Nephron (organoid): ENCODE measurements around the gene KCTD2.

Experiments used
- H3K27ac Mint-ChIP-seq, 3 experiments: 2 replicates each; pipeline ENCODE4 v1.8.0; 2020; ENCODE audit warnings: mixed read lengths in 3 of 3, mild to moderate bottlenecking in 2 of 3, moderate library complexity in 1 of 3
- H3K27me3 Mint-ChIP-seq: 2 replicates; pipeline ENCODE4 v1.8.0; 2021; ENCODE audit warnings: low read depth, mild to moderate bottlenecking, moderate library complexity, mixed read lengths
- H3K36me3 Mint-ChIP-seq: 2 replicates; pipeline ENCODE4 v1.8.0; 2020; ENCODE audit warnings: low read depth, mixed read lengths
- H3K4me1 Mint-ChIP-seq: 2 replicates; pipeline ENCODE4 v1.8.0; 2020; ENCODE audit warnings: mixed read lengths
- H3K4me3 Mint-ChIP-seq, 3 experiments: 2 replicates each; pipeline ENCODE4 v1.8.0; 2020; ENCODE audit warnings: mild to moderate bottlenecking in 3 of 3, mixed read lengths in 3 of 3, moderate library complexity in 2 of 3
- H3K9me3 Mint-ChIP-seq: 2 replicates; pipeline ENCODE4 v1.8.0; 2020; ENCODE audit warnings: mixed read lengths
- CTCF ChIP-seq, 3 experiments: fragments of 200-600 bp; sonication (generic); IDR thresholded peaks; one replicate each; pipeline ENCODE4 v1.5.0; 2021; ENCODE audit warnings: antibody characterized with exemption in 3 of 3; ENCODE audit not compliant: unreplicated experiment in 3 of 3

The KCTD2 gene

GRCh38 chr17:75047398-75048098 is 523 bp downstream of the KCTD2 start:
- Mint-ChIP-seq H3K9me3 (no peaks in the 10 kb centered on the region), H3K4me3 (peak overlapping the region; percentile 94 to 97 (median 95)), H3K27me3 (no peaks in the 10 kb centered on the region), H3K36me3 (peaks cover 26% of the 10 kb centered on the region), H3K4me1 (peaks cover 28% of the 10 kb centered on the region), H3K27ac (peak overlapping the region; percentile 79 to 92 (median 91))
- no peak for TF ChIP-seq CTCF (IDR thresholded peaks at IDR 0.05; ENCODE audit: unreplicated experiment in 3 of 3)

GRCh38 chr17:75048249-75048878 is 1.3 kb downstream of the KCTD2 start:
- TF ChIP-seq CTCF (IDR thresholded peaks at IDR 0.05; ENCODE audit: unreplicated experiment in 3 of 3): no peak
- H3K36me3 Mint-ChIP-seq: peaks cover 34% of the 10 kb centered on the region
- no peaks in the 10 kb centered on the region for H3K9me3 Mint-ChIP-seq
- peak overlapping the region; percentile 79 to 92 (median 91) for H3K27ac Mint-ChIP-seq
- no peaks in the 10 kb centered on the region for H3K27me3 Mint-ChIP-seq
- peak overlapping the region; percentile 94 to 97 (median 95) for H3K4me3 Mint-ChIP-seq
- H3K4me1 Mint-ChIP-seq: peaks cover 28% of the 10 kb centered on the region

GRCh38 chr17:75049057-75049456 is 2.0 kb downstream of the KCTD2 start:
- Mint-ChIP-seq H3K4me3 (peak overlapping the region; percentile 94 to 97 (median 95)), H3K27ac (peak overlapping the region in 1 of 3 experiments; percentile 79), H3K27me3 (no peaks in the 10 kb centered on the region), H3K9me3 (no peaks in the 10 kb centered on the region), H3K4me1 (peaks cover 28% of the 10 kb centered on the region), H3K36me3 (peaks cover 41% of the 10 kb centered on the region)
- TF ChIP-seq CTCF (IDR thresholded peaks at IDR 0.05; ENCODE audit: unreplicated experiment in 3 of 3): no peak

- Mint-ChIP-seq H3K9me3 (no peaks in the 10 kb centered on the region), H3K27ac (no peak overlapping the region), H3K27me3 (no peaks in the 10 kb centered on the region), H3K4me1 (peaks cover 24% of the 10 kb centered on the region), H3K36me3 (peaks cover 47% of the 10 kb centered on the region), H3K4me3 (peak overlapping the region; percentile 42 to 95 (median 94))
- TF ChIP-seq CTCF (IDR thresholded peaks at IDR 0.05; ENCODE audit: unreplicated experiment in 3 of 3): no peak
Observed at GRCh38 chr17:75049706-75050105, 2.7 kb downstream of the KCTD2 start.

GRCh38 chr17:75051941-75052340 is 4.9 kb downstream of the KCTD2 start:
- peaks cover 59% of the 10 kb centered on the region for H3K36me3 Mint-ChIP-seq
- no peaks in the 10 kb centered on the region for H3K27me3 Mint-ChIP-seq
- TF ChIP-seq CTCF (IDR thresholded peaks at IDR 0.05; ENCODE audit: unreplicated experiment in 3 of 3): no peak
- peaks cover 14% of the 10 kb centered on the region for H3K4me1 Mint-ChIP-seq
- no peak overlapping the region for H3K27ac Mint-ChIP-seq
- no peak overlapping the region for H3K4me3 Mint-ChIP-seq
- H3K9me3 Mint-ChIP-seq: no peaks in the 10 kb centered on the region
